Activated CD4-positive, alpha-beta T cell treated with anti-CD3 and anti-CD28 coated beads, Interleukin-2, Interleukin-6, amounts not matched to agents 100 ng/mL and 50 ng/mL, durations not matched to agents 16 hours and 8 hours (primary cell): ENCODE results near the gene AP1M1.
"Not testable (repeated sequence)": the region's sequence is repeated elsewhere in the genome, so short reads cannot be mapped to it uniquely, and the experiment has no call there.

Source experiments
- DNase-seq: peaks from one replicate; pipeline ENCODE4 v3.0.0-alpha.2; 2020

AP1M1 gene

GRCh38 chr19:16265205-16265604, 67.5 kb downstream of the AP1M1 start:
- no peak for DNase-seq

GRCh38 chr19:16265890-16266585, 68.3 kb downstream of the AP1M1 start:
- DNase-seq: no peak

- DNase-seq: peak; percentile 65
These were observed 68.9 kb downstream of the AP1M1 start for GRCh38 chr19:16266586-16266942.

- no peak for DNase-seq
These were observed 71.1 kb downstream of the AP1M1 start for GRCh38 chr19:16268676-16269319.

GRCh38 chr19:16272945-16273344, 75.2 kb downstream of the AP1M1 start:
- DNase-seq: no peak

GRCh38 chr19:16274447-16274846, 76.7 kb downstream of the AP1M1 start:
- no peak for DNase-seq

GRCh38 chr19:16280306-16280705, 82.6 kb downstream of the AP1M1 start:
- no peak for DNase-seq

GRCh38 chr19:16281743-16282142, 84.0 kb downstream of the AP1M1 start:
- DNase-seq: no peak

GRCh38 chr19:16283210-16284061, 85.7 kb downstream of the AP1M1 start:
- DNase-seq: peak; percentile 50

GRCh38 chr19:16284505-16284904, 86.8 kb downstream of the AP1M1 start:
- no peak for DNase-seq

GRCh38 chr19:16285079-16285478, 87.4 kb downstream of the AP1M1 start:
- not testable (repeated sequence) for DNase-seq

GRCh38 chr19:16285769-16286498, 88.2 kb downstream of the AP1M1 start:
- no peak for DNase-seq

- no peak for DNase-seq
These were observed 90.8 kb downstream of the AP1M1 start for GRCh38 chr19:16288544-16288943.

GRCh38 chr19:16289594-16289993, 91.9 kb downstream of the AP1M1 start:
- DNase-seq: no peak

- DNase-seq: no peak
These were observed 93.0 kb downstream of the AP1M1 start for GRCh38 chr19:16290692-16291091.

- no peak for DNase-seq
These were observed 95.7 kb downstream of the AP1M1 start for GRCh38 chr19:16293118-16294091.

- no peak for DNase-seq
These were observed 97.3 kb downstream of the AP1M1 start for GRCh38 chr19:16295057-16295456.
